ENCODE results near the gene MINK1.
"Not testable (repeated sequence)": the region's sequence is repeated elsewhere in the genome, so short reads cannot be mapped to it uniquely, and the experiment has no call there.

DNA sequence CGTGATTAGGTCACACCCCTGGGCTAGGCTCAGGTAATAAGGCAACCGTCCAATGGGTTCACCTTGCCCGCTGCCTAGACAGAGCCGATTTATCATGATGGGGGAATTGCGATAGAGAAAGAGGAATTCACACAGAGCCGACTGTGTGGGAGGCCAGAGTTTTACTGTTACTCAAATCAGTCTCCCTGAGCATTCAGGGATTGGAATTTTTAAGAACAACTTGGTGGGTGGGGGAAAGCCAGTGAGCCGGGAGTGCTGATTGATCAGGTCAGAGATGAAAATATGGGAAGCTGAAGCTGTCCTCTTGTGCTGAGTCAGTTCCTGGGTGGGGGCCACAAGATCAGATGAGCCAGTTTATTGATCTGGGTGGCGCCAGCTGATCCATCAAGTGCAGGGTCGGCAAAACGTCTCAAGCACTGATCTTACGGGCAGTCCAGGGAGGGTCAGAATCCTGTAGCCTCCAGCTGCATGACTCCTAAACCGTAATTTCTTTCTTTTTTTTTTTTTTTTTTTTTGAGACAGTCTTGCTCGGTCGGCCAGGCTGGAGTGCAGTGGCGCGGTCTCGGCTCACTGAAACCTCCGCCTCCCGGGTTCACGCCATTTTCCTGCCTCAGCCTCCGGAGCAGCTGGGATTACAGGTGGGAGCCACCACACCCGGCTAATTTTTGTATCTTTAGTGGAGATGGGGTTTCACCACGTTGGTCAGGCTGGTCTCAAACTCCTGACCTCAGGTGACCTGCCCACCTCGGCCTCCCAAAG is 93.6 kb downstream of the MINK1 start:
- TF ChIP-seq, protein P1, sequence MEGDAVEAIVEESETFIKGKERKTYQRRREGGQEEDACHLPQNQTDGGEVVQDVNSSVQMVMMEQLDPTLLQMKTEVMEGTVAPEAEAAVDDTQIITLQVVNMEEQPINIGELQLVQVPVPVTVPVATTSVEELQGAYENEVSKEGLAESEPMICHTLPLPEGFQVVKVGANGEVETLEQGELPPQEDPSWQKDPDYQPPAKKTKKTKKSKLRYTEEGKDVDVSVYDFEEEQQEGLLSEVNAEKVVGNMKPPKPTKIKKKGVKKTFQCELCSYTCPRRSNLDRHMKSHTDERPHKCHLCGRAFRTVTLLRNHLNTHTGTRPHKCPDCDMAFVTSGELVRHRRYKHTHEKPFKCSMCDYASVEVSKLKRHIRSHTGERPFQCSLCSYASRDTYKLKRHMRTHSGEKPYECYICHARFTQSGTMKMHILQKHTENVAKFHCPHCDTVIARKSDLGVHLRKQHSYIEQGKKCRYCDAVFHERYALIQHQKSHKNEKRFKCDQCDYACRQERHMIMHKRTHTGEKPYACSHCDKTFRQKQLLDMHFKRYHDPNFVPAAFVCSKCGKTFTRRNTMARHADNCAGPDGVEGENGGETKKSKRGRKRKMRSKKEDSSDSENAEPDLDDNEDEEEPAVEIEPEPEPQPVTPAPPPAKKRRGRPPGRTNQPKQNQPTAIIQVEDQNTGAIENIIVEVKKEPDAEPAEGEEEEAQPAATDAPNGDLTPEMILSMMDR (conservative IDR thresholded peaks at IDR 0.05) = not testable (repeated sequence)
- TF ChIP-seq EZH2 (IDR thresholded peaks at IDR 0.05; ENCODE audit: low read depth) = not testable (repeated sequence)

All from PC-9 (cell line).